Panc1 (cell line): Measurements from ENCODE around the gene TNFSF4. TPM values are rescaled to one million over a fixed set of nuclear protein-coding genes. Genes with fewer than 3 reads are reported as not detected.
"Not testable (repeated sequence)": the region's sequence is repeated elsewhere in the genome, so short reads cannot be mapped to it uniquely, and the experiment has no call there.

Experiments used
- ATAC-seq: fragments of 200-7000 bp; cut with Tn5 transposase; 2 replicates; pipeline ENCODE4 v1.9.1; 2020; ENCODE audit warnings: mild to moderate bottlenecking, moderate library complexity
- BruUV-seq: library from RNA; stranded (reverse); fragments of 400-500 nt; replicated peaks from 2 replicates; lab custom pipeline; 2021; lab: Mats Ljungman, UMichigan
- CTCF ChIA-PET: fragments of 300-600 bp; sonication (Branson Sonifier 250); formaldehyde crosslinking; loops from one replicate; lab custom pipeline; 2022; ENCODE audit warnings: antibody characterized with exemption; lab: Charles Lee
- POLR2A ChIA-PET: fragments of 300-600 bp; sonication (Branson Sonifier 250); formaldehyde crosslinking; loops from one replicate; lab custom pipeline; 2022; ENCODE audit warnings: antibody characterized with exemption; lab: Charles Lee
- DNase-seq: peaks from one replicate; pipeline ENCODE4 v3.0.0-alpha.2; 2010; ENCODE audit warnings: low read depth, low spot score
- H3K27ac ChIP-seq: 2 replicates; pipeline ENCODE4 v1.5.1; 2011; ENCODE audit warnings: mild to moderate bottlenecking, low read length, inconsistent platforms
- H3K27me3 ChIP-seq: fragments of 200-500 bp; sonication (Bioruptor generic); 2 replicates; pipeline ENCODE4 v1.6.0; 2014; ENCODE audit warnings: low read length, inconsistent platforms; ENCODE audit not compliant: control insufficient read depth, insufficient read depth
- H3K36me3 ChIP-seq: fragments of 200-500 bp; sonication (Bioruptor generic); 2 replicates; pipeline ENCODE4 v1.5.1; 2014; ENCODE audit warnings: inconsistent platforms, mild to moderate bottlenecking, low read length, moderate library complexity; ENCODE audit not compliant: control insufficient read depth, insufficient read depth
- H3K4me1 ChIP-seq: 2 replicates; pipeline ENCODE4 v1.5.1; 2011; ENCODE audit warnings: inconsistent platforms, mild to moderate bottlenecking, low read length, moderate library complexity; ENCODE audit not compliant: control insufficient read depth, insufficient read depth
- H3K4me3 ChIP-seq, 2 experiments: 2 replicates each; pipeline ENCODE4 v1.5.1; 2011 to 2012; ENCODE audit warnings: low read depth in 2 of 2, low read length in 2 of 2, mild to moderate bottlenecking in 2 of 2, inconsistent platforms in 1 of 2, moderate library complexity in 1 of 2
- H3K9me3 ChIP-seq: fragments of 200-500 bp; sonication (Bioruptor generic); 2 replicates; pipeline ENCODE4 v1.5.1; 2014; ENCODE audit warnings: low read depth, mild to moderate bottlenecking, inconsistent platforms, low read length, moderate library complexity; ENCODE audit not compliant: control insufficient read depth, insufficient read depth
- POLR2AphosphoS5 ChIP-seq: IDR thresholded peaks from 2 replicates; pipeline ENCODE4 v1.6.1; 2012; ENCODE audit warnings: mild to moderate bottlenecking, low read depth, low read length, moderate library complexity
- SIN3A ChIP-seq: IDR thresholded peaks from 2 replicates; pipeline ENCODE4 v1.6.1; 2012; ENCODE audit warnings: low read depth, mild to moderate bottlenecking, low read length, moderate library complexity, borderline replicate concordance; ENCODE audit not compliant: insufficient read depth
- TCF7L2 ChIP-seq: IDR thresholded peaks from 2 replicates; pipeline ENCODE4 v1.6.1; 2011; ENCODE audit warnings: mild to moderate bottlenecking, low read depth, low read length, inconsistent platforms
- in situ Hi-C: cut with HindIII; loops from 2 replicates; pipeline ENCODE4 v1.10.0; 2016; ENCODE audit warnings: low sequenced_read_pairs, low pct_unique_long_range_greater_than_20kb
- intact Hi-C: fragments of 100-400 bp; cut with micrococcal nuclease; formaldehyde crosslinking; loops from one replicate; pipeline ENCODE4 v1.10.0; 2022; ENCODE audit not compliant: unreplicated experiment
- total RNA-seq: library from RNA; stranded (reverse); gene quantifications from one replicate; pipeline ENCODE4 v1.2.1, GENCODE V29; 2021; ENCODE audit not compliant: unreplicated experiment
- TF ChIP-seq, protein P1 (sequence below), 2 experiments: IDR thresholded peaks; 2 replicates each; pipeline ENCODE4 v1.6.1; 2011 to 2012; ENCODE audit warnings: low read depth in 2 of 2, control low read depth in 1 of 2, low read length in 1 of 2, mild to moderate bottlenecking in 1 of 2, moderate library complexity in 1 of 2; ENCODE audit not compliant: insufficient read depth in 1 of 2
- TF ChIP-seq, protein P2 (sequence below): fragments of 450-650 bp; IDR thresholded peaks from 2 replicates; pipeline ENCODE4 v1.5.1; 2017; ENCODE audit warnings: mild to moderate bottlenecking

TNFSF4 gene
- total RNA-seq, 1 experiment from 2014 or later = 0.13 TPM

DNA sequence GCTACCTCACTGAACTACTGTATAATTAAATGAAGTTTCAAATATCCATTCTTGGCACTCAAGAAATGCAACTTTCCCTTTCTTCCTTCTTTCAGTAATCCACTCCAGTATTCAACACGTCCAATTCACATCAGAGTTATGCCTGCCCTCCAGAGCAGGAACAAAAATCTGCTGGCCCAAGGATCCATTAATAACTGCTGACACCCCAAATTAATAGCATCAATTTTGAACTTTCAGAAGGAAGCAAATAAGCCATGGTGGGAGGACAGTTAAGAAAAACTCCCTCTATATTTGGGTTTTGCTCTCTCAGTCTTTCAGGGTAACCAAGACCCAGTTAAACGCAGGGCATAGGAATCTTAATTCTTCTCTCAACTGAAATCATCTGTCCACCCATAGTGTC lies 31.9 kb upstream of the TNFSF4 start:
- no peak for ATAC-seq
- H3K4me1 ChIP-seq = no peaks in the 10 kb centered on the region
- in situ Hi-C loops (no loop called here), intact Hi-C loops (no loop called here)
- no peaks in the 10 kb centered on the region for H3K36me3 ChIP-seq
- CTCF ChIA-PET = no interaction called here
- no peak for DNase-seq
- no peaks in the 10 kb centered on the region for H3K9me3 ChIP-seq
- no peak overlapping the region for H3K4me3 ChIP-seq
- no peak overlapping the region for H3K27ac ChIP-seq
- POLR2A ChIA-PET = no interaction called here
- no peak for TF ChIP-seq POLR2AphosphoS5
- no peak for TF ChIP-seq TCF7L2
- TF ChIP-seq SIN3A = no peak
- TF ChIP-seq, protein P1, sequence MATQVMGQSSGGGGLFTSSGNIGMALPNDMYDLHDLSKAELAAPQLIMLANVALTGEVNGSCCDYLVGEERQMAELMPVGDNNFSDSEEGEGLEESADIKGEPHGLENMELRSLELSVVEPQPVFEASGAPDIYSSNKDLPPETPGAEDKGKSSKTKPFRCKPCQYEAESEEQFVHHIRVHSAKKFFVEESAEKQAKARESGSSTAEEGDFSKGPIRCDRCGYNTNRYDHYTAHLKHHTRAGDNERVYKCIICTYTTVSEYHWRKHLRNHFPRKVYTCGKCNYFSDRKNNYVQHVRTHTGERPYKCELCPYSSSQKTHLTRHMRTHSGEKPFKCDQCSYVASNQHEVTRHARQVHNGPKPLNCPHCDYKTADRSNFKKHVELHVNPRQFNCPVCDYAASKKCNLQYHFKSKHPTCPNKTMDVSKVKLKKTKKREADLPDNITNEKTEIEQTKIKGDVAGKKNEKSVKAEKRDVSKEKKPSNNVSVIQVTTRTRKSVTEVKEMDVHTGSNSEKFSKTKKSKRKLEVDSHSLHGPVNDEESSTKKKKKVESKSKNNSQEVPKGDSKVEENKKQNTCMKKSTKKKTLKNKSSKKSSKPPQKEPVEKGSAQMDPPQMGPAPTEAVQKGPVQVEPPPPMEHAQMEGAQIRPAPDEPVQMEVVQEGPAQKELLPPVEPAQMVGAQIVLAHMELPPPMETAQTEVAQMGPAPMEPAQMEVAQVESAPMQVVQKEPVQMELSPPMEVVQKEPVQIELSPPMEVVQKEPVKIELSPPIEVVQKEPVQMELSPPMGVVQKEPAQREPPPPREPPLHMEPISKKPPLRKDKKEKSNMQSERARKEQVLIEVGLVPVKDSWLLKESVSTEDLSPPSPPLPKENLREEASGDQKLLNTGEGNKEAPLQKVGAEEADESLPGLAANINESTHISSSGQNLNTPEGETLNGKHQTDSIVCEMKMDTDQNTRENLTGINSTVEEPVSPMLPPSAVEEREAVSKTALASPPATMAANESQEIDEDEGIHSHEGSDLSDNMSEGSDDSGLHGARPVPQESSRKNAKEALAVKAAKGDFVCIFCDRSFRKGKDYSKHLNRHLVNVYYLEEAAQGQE (IDR thresholded peaks at IDR 0.05; ENCODE audit: insufficient read depth in 1 of 2, low read depth in 2 of 2, low read length in 1 of 2) = no peak
- TF ChIP-seq, protein P2, sequence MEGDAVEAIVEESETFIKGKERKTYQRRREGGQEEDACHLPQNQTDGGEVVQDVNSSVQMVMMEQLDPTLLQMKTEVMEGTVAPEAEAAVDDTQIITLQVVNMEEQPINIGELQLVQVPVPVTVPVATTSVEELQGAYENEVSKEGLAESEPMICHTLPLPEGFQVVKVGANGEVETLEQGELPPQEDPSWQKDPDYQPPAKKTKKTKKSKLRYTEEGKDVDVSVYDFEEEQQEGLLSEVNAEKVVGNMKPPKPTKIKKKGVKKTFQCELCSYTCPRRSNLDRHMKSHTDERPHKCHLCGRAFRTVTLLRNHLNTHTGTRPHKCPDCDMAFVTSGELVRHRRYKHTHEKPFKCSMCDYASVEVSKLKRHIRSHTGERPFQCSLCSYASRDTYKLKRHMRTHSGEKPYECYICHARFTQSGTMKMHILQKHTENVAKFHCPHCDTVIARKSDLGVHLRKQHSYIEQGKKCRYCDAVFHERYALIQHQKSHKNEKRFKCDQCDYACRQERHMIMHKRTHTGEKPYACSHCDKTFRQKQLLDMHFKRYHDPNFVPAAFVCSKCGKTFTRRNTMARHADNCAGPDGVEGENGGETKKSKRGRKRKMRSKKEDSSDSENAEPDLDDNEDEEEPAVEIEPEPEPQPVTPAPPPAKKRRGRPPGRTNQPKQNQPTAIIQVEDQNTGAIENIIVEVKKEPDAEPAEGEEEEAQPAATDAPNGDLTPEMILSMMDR = no peak
- BruUV-seq = no TSS peak
- H3K27me3 ChIP-seq = no peaks in the 10 kb centered on the region

DNA sequence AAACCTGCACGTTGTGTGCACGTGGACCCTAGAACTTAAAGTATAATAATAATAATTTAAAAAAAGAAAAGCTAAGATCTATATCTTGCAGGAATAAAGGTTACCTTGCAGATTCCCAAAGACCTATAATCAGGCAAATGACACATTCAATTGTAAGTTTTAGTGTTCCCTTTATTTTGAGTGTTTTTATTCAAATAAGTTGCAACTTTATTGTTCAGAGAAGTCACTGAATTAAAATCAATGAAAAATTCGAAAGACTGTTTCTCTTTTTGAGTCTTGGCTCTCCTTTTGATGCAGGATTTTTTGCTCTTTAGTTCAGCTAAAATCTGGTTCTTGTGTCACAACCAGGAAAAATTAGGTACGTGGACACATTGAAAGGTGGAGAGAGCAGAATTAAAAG lies 27.8 kb upstream of the TNFSF4 start:
- ATAC-seq = no peak
- ChIA-PET CTCF (no interaction called here), POLR2A (no interaction called here)
- no peak overlapping the region for H3K27ac ChIP-seq
- no TSS peak for BruUV-seq
- H3K27me3 ChIP-seq = no peaks in the 10 kb centered on the region
- no peaks in the 10 kb centered on the region for H3K36me3 ChIP-seq
- in situ Hi-C loops = no loop called here
- no peak overlapping the region for H3K4me3 ChIP-seq
- H3K4me1 ChIP-seq = no peaks in the 10 kb centered on the region
- no peak for TF ChIP-seq TCF7L2
- no peak for TF ChIP-seq POLR2AphosphoS5
- TF ChIP-seq, protein P2 = no peak
- TF ChIP-seq SIN3A = no peak
- TF ChIP-seq, protein P1 (IDR thresholded peaks at IDR 0.05; ENCODE audit: insufficient read depth in 1 of 2, low read depth in 2 of 2, low read length in 1 of 2) = no peak
- H3K9me3 ChIP-seq = no peaks in the 10 kb centered on the region
- DNase-seq = no peak
- intact Hi-C loops = no loop called here

DNA sequence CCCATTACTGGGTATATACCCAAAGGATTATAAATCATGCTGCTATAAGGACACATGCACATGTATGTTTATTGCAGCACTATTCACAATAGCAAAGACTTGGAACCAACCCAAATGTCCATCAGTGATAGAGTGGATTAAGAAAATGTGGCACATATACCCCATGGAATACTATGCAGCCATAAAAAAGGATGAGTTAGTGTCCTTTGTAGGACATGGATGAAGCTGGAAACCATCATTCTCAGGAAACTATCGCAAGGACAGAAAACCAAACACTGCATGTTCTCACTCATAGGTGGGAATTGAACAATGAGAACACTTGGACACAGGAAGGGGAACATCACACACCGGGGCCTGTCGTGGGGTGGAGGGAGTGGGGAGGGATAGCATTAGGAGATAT lies 27.3 kb upstream of the TNFSF4 start:
- in situ Hi-C loops, DNase-seq, ATAC-seq, H3K36me3 ChIP-seq, intact Hi-C loops, H3K9me3 ChIP-seq, CTCF ChIA-PET, H3K4me3 ChIP-seq, H3K27me3 ChIP-seq, POLR2A ChIA-PET, H3K27ac ChIP-seq, BruUV-seq, H3K4me1 ChIP-seq: not testable (repeated sequence)

DNA sequence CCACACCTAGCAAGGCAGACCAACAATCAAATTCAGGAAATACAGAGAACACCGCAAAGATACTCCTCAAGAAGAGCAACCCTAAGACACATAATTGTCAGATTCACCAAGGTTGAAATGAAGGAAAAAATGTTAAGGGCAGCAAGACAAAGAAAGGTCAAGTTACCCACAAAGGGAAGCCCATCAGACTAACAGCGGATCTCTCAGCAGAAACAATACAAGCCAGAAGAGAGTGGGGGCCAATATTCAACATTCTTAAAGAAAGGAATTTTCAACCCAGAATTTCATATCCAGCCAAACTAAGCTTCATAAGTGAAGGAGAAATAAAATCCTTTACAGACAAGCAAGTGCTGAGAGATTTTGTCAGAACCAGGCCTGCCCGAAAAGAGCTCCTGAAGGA lies 21.9 kb upstream of the TNFSF4 start:
- H3K4me3 ChIP-seq, H3K4me1 ChIP-seq, in situ Hi-C loops, H3K27ac ChIP-seq, POLR2A ChIA-PET, H3K27me3 ChIP-seq, DNase-seq, ATAC-seq, intact Hi-C loops, H3K9me3 ChIP-seq, CTCF ChIA-PET, H3K36me3 ChIP-seq, BruUV-seq: not testable (repeated sequence)
